ENCODE measurements around the gene RXRB.
A peak's percentile ranks its signal among the peaks of the same experiment; 100 is the strongest.
"Not testable (repeated sequence)": the region's sequence is repeated elsewhere in the genome, so short reads cannot be mapped to it uniquely, and the experiment has no call there.

The RXRB gene

DNA sequence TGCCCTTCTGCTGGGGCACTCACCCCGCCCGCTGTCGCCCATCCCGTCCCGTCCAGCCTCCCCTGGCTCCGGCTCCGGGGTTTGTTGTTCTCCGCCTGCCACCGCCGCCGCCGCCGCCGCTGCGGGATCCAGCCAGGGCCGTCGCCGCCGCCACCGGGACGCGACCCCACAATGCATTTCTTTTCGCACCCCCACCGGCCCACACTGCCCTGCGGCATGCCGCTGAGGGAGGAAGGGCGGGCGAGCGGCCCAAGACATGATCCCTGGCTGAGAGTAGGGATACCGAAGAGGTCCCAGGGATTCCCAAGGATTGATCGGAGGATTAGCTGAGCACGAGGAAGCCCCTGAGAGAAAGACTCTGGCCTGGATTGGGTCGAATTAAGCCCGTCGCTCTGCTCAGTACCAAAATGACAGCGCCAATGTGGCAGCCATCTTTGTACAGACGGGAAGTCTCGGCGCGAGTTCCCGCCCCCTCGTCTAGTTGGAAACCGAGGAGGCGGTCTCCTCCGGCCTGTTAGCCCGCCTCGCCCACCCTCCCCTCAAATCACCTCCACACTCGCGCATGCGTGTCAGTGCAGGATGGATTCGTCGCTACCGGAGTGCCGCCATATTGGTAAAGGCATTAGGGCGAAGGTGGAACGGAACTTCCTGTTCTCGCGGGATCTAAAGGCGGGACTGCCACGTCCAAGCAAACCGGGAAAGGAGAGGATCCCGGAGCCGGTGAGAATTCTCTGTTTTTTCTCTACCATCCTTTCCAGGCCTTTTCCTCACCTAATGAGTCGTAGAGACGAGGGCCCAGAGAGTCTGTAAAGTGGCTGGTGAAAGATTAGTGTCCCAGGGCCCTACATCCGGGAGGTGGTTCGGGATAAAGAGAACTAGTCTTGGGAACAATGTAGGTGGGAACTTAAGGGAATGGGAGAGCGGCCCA, at the start of gene RXRB, which contains the start of gene SLC39A7:
RXRB (minus strand) TSS at position 447 of the 928 bp plus-strand sequence; CDS start at position 258, 189 bp downstream.
SLC39A7 (plus strand) TSS at position 649 of the 928 bp plus-strand sequence. CDS start 379 bp downstream, outside the sequence.
- peak; percentile 99 for DNase-seq

DNA sequence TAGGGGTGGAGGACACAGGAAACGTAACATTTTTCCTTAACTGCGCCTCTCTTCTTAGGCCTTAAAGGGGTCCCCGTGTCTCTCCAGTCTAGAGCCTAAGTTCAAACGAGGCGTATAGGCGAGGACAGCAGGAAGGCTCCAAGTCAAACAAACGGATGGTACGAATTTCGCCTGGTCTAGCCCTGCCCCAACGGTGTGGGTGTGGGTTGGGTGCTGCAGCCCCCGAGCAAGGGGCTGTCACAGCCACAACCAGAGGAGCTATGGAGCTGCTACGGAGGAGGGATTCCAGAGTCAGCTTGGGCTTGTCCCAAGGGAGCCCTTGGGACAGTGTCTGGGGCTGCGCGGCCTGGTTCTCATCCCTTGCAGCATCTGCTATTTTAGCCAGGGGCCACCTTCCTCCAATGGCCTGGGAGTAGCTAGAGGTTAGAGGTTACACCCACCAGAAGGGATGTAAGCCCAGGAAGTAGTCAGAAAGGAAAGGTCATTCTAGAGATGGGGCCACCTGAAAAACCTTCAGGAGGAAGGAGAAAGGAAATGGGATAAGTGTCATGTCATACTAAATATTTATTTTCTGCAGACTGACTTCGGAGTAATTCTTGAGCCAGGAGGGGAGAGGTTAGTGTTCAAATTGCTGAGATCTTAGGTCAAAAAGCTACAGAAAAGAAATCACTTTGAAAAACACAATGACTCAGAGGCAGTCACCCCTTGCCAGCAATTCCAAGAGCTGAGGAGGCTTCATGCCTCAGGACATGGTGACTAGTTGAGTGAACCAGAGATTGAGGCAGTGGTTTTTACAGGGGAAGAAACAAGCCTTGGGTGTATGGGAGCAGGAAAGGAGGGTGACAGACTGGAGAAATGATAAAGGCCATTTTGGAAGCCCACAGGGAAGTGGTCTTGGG, 49.5 kb upstream of the RXRB start:
- no peak for DNase-seq

- peak; percentile 98 for DNase-seq
Measured at GRCh38 chr6:33248932-33249731, 48.7 kb upstream of the RXRB start.

DNA sequence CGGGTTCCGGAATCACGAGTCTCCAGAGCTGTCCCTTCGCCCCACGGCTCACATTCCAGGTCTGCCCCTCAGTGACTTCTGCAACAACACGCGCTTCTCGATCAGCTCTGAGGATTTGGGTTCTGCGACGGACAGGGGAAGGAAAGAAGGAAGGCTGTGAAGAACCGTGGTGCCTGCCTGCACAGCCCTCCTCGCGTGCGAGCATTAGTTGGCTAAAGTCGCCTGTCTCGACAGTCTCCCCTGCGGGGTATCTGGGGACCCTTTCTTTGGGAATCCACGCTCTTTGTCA, 48.1 kb upstream of the RXRB start:
- no peak for DNase-seq

- DNase-seq, result peak; percentile 79
Measured at GRCh38 chr6:33247977-33248642, 47.6 kb upstream of the RXRB start.

DNA sequence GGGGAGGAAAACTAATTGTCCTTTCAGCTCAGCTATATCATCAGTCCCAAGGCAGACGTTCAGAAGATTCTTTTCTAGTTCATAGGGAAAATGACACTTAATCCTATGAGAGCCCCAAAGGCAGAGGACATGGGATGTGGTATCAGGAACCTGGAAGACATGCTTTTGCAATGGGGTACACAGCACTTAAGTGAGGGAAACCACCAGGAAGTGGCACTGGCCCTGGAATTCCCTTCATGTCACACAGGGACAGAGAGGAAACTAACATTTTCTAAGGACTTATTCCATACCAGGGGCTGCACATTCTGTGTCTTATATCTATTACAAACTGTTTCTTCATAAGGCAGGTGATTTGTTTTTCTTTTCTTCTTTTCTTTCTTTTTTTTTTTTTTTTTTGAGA, 43.0 kb upstream of the RXRB start:
- DNase-seq, result no peak

DNA sequence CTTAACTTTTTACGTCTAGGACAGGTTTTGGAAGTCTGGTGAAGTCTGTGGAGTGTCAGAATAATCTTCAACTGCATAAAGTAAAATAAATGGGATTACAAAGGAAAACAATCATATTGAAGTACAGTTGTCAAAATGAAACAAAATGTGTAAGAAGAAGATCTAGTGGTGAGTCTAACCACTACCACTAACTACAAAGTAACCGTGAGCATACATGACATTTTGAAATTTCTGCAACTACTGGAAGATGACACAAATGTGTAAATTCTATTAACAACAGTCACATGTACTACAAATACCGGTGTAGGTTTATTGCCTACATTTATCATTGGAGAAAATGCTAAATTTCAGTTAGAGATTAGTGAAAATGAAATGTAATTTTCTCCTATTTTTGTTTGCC, 41.5 kb upstream of the RXRB start:
- no peak for DNase-seq

GRCh38 chr6:33237741-33238140, 37.3 kb upstream of the RXRB start:
- DNase-seq, result no peak

DNA sequence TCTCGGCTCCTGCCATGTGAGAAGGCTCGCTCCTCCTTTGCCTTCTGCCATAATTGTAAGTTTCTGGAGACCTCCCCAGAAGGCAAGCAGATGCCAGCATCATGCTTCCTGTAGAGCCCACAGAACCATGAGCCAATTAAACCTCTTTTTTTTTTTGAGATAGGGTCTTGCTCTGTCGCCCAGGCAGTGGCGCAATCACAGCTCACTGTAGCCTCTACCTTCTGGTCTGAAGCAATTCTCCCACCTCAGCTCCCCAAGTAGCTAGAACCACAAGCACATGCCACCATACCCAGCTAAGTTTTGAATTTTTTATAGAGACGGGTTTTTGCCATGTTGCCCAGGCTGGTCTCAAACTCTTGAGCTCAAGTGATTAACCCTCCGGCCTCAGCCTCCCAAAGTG, 36.4 kb upstream of the RXRB start:
- DNase-seq, result no peak

- no peak for DNase-seq
Measured at GRCh38 chr6:33236328-33236727, 35.9 kb upstream of the RXRB start.

DNA sequence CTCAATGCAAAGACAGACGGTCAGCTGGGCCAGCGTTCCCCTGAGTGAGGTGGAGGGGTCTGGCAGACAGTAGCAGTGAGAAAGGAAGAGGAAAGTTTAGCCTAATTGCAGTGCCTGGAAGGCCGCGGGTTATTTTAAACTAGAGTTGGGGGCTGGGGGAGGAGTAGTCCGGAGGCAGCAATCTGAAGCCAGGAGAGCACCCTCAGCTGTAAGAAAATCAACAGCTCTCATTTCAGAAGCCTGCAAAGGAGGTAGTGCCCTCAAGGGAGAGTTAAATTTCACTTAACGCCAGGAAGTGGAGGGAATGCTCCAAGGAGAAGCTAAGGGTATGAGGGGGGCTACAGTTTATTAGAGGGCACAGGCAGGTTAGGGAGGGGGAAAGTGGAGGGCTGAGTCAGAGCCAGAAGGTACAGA, 34.8 kb upstream of the RXRB start:
- DNase-seq, result peak; percentile 55

DNA sequence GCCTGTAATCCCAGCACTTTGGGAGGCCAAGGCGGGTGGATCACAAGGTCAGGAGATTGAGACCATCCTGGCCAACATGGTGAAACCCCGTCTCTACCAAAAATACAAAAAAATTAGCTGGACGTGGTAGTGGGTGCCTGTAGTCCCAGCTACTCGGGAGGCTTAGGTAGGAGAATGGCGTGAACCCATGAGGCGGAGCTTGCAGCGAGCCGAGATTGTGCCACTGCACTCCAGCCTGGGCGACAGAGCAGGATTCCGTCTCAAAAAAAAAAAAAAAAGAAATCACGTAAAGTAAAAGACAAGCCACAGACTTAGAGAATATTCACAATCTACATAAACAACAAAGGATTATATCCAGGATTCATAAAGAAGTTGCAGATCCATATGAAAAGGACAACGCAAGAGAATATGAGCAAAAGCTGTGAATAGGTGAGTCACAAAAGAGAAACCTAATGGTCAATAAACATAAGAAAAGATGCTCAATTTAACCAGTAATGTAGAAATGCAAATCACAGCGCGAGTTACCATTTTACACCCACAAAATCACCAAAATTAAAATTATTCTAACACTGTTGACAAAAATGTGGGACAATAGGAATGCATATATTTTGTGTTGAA, 26.1 kb upstream of the RXRB start:
- DNase-seq, result not testable (repeated sequence)

- no peak for DNase-seq
Measured at GRCh38 chr6:33217681-33218080, 17.2 kb upstream of the RXRB start.

- DNase-seq, result no peak
Measured at GRCh38 chr6:33217246-33217645, 16.8 kb upstream of the RXRB start.

DNA sequence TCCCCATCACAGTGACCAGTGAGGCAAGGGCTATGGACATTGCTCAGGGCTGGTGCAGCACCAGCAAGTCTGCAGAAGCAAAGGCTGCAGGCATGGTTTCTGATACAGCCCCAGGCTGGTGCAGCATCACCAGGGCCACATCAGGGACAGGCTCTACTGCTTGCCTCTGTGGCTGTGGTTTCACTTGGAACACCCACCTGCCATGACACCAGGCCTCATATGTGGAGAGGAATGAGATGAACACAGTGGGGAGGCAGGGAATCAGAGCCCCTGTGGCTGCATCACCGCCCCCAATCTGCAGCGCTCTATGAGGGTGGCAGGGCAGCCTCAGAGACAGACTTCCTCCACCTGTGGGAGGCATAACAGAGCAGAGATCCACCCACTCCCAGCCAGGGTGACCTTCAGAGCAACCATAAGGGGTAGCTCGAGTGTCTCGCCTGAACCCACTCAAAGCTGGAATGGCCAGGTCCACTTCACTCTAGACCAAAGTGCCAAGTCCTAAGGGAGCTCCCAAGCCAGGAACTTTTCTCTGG, 15.7 kb upstream of the RXRB start:
- no peak for DNase-seq

DNA sequence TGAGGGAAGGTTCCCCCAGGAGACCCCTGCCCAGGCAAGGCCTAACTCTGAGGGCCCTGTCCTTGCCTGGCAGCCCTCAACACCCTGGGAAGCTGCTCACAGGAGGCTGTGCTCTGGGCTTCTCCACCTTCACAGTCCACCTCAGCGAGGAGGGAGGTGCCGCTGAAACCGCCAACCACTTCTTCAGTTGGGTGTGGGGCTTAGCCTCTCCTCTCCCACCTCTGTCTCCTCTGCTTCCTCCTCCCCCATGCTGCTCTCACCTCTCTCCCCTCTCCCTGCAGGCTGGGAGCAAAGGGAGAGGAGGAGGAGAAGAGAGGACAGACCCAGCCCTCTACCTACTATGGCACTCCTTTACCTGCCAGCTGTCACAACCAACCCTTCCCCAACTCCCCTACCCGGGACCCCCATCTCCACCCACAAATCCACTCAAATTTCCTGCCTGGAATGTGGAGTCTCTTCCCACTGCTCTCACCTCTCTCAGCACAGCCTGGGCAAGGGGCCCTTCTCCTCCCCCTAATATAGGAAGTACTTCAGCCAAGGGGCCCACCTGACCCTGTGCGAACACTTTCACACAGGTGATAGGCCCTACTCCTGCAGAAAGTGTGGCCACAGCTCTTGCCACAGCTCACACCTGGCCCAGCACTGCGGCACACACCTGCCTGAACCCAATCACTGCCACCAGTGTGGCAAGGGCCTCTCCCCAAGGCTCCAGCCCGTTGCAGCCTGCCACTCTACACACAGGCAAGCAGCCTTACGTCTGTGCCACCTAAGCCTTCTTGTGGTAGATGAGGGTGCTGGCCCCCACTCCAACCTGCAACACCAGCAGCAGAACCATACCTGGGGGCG, 15.0 kb upstream of the RXRB start:
- no peak for DNase-seq

GRCh38 chr6:33213989-33214335, 13.5 kb upstream of the RXRB start:
- DNase-seq, result no peak

DNA sequence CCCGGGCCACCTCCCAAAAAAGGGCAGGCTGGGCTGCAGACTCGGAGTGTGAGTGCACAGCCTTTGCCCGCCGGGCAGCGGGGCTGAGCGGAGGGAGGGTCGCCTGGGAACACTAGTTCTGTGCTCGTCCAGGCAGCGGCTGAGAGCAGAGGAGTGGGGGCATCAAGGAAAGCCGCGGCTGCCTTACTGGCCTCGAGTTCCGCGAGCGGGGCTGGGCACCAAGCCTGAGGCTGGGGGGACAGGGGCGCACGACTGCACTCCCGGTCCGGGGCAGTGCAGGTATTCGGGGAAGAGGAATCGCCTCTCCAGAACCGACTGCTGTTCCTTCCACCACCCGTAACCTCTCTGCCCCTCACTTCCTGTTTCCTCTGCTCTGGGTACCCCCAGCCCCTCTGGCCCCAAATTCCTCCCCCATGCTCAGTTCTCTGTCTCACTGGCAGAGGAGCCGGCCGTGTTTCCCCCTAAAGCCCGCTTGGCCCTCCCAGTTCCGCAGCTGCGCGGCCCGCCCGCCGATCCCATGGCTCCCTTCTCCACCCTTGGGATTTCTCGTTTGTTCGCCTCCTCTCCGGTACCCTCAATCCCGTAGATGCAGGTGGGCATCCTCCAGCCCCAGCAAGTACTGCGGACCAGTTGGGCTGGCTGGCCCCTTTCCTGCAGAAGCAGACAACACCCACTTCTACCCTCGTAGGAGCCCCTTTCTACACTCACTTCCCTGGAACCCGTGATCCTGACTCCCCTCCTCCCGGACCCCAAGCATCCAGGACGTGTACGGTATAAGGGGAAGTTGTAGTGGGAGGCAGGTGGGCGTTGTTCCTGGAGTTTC, 12.9 kb upstream of the RXRB start:
- DNase-seq, result no peak

DNA sequence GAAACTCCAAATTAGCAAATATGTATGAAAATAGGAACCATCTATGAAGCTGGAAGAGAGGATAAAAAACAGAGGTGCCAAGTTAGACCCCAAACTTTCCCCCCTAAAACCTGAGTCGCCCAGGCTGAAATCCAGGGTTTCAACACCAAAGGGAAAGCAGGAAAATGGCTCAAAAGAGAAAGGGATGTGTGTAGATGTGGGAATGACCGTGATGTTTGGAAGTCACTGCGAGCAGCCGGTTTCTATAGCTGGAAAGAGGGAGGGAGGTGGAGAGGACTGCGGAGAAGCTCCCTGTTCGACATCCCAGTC, 12.3 kb upstream of the RXRB start:
- DNase-seq, result no peak
